Measurements from ENCODE around the gene RAI2.
"Not testable (repeated sequence)": the region's sequence is repeated elsewhere in the genome, so short reads cannot be mapped to it uniquely, and the experiment has no call there.

DNA sequence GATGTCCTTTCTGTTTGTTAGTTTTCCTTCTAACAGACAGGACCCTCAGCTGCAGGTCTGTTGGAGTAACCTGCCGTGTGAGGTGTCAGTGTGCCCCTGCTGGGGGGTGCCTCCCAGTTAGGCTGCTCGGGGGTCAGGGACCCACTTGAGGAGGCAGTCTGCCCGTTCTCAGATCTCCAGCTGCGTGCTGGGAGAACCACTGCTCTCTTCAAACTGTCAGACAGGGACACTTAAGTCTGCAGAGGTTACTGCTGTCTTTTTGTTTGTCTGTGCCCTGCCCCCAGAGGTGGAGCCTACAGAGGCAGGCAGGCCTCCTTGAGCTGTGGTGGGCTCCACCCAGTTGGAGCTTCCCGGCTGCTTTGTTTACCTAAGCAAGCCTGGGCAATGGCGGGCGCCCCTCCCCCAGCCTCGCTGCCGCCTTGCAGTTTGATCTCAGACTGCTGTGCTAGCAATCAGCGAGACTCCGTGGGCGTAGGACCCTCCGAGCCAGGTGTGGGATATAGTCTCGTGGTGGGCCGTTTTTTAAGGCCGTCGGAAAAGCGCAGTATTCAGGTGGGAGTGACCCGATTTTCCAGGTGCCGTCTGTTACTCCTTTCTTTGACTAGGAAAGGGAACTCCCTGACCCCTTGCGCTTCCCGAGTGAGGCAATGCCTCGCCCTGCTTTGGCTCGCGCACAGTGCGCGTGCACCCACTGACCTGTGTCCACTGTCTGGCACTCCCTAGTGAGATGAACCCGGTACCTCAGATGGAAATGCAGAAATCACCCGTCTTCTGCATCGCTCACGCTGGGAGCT lies 74.3 kb downstream of the RAI2 start:
- not testable (repeated sequence) for TF ChIP-seq CTCF (IDR thresholded peaks at IDR 0.05 in 4 of 5, conservative IDR thresholded peaks at IDR 0.05 in 1 of 5); POLR2A (IDR thresholded peaks at IDR 0.05)
